ENCODE results near the gene FMN1.

FMN1 gene

DNA sequence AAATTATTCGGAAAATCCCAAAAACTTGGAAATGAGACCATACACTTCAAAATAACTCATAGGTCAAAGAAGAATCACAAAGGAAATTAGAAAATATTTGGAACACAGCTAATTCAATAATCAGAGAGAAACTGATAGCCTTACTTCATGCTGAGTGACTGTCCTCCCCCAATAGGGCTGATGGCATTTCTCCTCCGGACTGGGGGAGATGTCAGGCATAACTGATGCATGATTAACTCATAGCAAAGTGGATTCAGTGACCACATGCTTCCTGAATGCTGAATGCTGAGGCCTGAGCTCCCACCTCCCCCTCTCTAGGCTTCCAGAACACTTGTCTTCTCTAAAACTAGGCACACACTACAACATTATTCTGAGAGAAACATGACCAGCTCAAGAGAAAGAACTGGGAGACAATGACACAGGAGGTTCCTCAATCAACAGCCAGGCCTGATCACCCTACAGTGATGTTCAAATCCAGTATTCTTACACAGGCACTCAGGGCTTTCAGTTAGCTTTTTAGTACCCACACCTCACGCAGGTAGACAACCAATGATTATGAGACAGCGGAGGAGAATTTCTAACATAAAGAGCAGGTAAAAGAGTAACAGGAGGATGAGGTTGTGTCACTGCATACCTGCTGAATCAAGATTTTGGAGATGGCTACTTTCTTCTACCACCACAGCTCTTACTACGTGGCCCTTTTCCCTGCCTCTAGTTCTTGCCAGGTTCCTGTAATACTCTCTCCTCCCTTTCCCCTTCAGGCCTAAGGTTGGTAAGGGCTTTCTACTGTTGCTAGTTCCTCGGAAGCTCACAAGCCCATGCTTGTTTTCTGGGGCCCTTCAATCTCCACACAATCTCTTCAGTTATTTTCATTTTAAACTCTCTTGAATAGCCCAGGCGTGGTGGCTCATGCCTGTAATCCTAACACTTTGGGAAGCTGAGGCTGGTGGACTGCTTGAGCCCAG is 96.1 kb downstream of the FMN1 start:
- H3K9me3 ChIP-seq (ENCODE audit: control insufficient read depth in 1 of 2, low read length in 2 of 2): no peaks in the 10 kb centered on the region
- no peak overlapping the region for H3K4me3 ChIP-seq (ENCODE audit: low read depth in 1 of 2, low read length in 2 of 2)
- no peaks in the 10 kb centered on the region for H3K27me3 ChIP-seq (ENCODE audit: low read depth, low read length)
- H3K4me1 ChIP-seq (ENCODE audit: control insufficient read depth in 1 of 2, insufficient read depth in 2 of 2, low read length in 2 of 2): peaks cover 0 to 11% of the 10 kb centered on the region in 2 donors
- no peak overlapping the region for H3K27ac ChIP-seq (ENCODE audit: low read length)
- no peaks in the 10 kb centered on the region for H3K36me3 ChIP-seq (ENCODE audit: control insufficient read depth in 1 of 2, insufficient read depth in 2 of 2, low read length in 2 of 2)

DNA sequence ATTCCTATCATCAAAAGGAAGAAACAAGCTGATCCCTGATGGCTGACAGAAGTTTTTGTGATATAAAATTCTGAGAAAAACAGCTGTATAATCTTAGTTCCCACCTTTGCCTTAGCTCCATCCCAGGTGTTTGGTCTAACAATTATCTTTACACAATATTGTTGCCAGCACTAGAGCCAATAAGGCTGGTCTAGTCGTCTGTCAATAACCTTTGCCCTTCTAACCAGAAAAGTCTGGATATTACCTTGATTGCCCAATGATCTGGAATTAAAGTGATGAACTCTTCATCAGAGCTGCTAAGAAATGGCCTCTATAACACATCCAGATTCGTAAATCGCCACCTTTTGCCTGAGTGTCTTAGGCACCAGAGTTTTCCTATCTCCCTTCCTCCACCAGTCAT is 98.4 kb downstream of the FMN1 start:
- Histone ChIP-seq H3K27me3 (ENCODE audit: low read depth, low read length) (no peaks in the 10 kb centered on the region), H3K4me3 (ENCODE audit: low read depth in 1 of 2, low read length in 2 of 2) (no peak overlapping the region), H3K9me3 (ENCODE audit: control insufficient read depth in 1 of 2, low read length in 2 of 2) (no peaks in the 10 kb centered on the region), H3K36me3 (ENCODE audit: control insufficient read depth in 1 of 2, insufficient read depth in 2 of 2, low read length in 2 of 2) (no peaks in the 10 kb centered on the region), H3K27ac (ENCODE audit: low read length) (no peak overlapping the region), H3K4me1 (ENCODE audit: control insufficient read depth in 1 of 2, insufficient read depth in 2 of 2, low read length in 2 of 2) (peaks cover 0 to 11% of the 10 kb centered on the region in 2 donors)

DNA sequence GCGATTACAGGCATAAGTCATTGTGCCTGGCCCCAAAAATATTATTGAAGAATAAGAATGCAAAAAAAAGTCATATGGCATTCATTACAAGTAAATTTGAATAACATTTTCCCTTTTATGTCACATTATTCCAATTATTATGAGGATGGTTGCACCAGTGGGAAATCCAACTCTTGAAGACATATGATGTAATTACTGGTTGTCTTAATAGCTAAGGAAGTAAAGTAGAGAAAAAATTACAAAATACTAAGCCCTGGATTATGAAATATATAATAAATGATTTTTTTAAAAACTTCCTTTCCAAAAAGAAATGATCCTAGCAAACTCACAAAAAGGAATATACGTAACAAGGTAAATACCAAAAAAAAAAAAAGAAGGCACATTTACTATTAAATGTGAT is 98.9 kb downstream of the FMN1 start:
- H3K27ac ChIP-seq (ENCODE audit: low read length): no peak overlapping the region
- no peaks in the 10 kb centered on the region for H3K27me3 ChIP-seq (ENCODE audit: low read depth, low read length)
- no peaks in the 10 kb centered on the region for H3K36me3 ChIP-seq (ENCODE audit: control insufficient read depth in 1 of 2, insufficient read depth in 2 of 2, low read length in 2 of 2)
- H3K4me1 ChIP-seq (ENCODE audit: control insufficient read depth in 1 of 2, insufficient read depth in 2 of 2, low read length in 2 of 2): peaks cover 0 to 11% of the 10 kb centered on the region in 2 donors
- H3K9me3 ChIP-seq (ENCODE audit: control insufficient read depth in 1 of 2, low read length in 2 of 2): no peaks in the 10 kb centered on the region
- H3K4me3 ChIP-seq (ENCODE audit: low read depth in 1 of 2, low read length in 2 of 2): no peak overlapping the region

DNA sequence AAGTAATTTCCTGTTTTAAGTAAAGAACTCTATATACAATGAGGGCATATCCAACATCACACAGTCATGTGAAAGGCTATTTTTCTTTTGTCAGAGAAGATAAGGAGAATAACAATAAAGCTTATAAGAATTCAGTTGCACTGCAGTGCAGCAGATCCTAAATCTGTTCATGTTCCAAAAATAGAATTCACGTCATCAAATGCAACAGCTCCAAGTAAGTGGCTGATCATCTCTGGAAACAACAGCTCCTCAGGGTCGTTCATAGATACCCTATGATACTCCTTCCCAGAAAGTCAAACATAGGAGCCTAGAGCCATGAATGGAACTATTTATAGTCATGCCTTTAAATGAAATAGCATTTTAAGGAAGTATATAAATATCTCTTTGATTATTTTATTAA is 100.2 kb downstream of the FMN1 start:
- peaks cover 0 to 14% of the 10 kb centered on the region in 2 donors for H3K4me1 ChIP-seq (ENCODE audit: control insufficient read depth in 1 of 2, insufficient read depth in 2 of 2, low read length in 2 of 2)
- H3K36me3 ChIP-seq (ENCODE audit: control insufficient read depth in 1 of 2, insufficient read depth in 2 of 2, low read length in 2 of 2): no peaks in the 10 kb centered on the region
- H3K4me3 ChIP-seq (ENCODE audit: low read depth in 1 of 2, low read length in 2 of 2): no peak overlapping the region
- no peaks in the 10 kb centered on the region for H3K27me3 ChIP-seq (ENCODE audit: low read depth, low read length)
- no peaks in the 10 kb centered on the region for H3K9me3 ChIP-seq (ENCODE audit: control insufficient read depth in 1 of 2, low read length in 2 of 2)
- no peak overlapping the region for H3K27ac ChIP-seq (ENCODE audit: low read length)

DNA sequence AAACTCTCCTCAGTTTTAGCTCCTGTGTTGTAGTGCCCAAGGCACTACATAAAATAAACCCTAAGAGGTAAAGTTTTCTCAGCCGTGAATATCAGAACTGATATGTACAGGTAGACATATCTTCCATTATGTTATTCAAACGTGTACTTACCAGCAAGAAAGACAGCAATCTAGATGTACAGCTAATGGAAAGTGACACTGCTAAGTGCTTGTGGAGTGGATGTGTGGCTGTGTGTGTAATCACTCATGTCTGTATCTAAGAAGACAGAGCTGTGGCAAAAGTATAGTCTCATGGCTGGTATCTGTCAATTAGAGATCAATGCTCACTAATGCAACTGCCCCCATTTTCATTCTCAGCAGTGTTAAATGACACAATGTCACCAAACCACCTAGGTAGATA is 101.3 kb downstream of the FMN1 start:
- Histone ChIP-seq H3K36me3 (ENCODE audit: control insufficient read depth in 1 of 2, insufficient read depth in 2 of 2, low read length in 2 of 2) (no peaks in the 10 kb centered on the region), H3K27me3 (ENCODE audit: low read depth, low read length) (no peaks in the 10 kb centered on the region), H3K27ac (ENCODE audit: low read length) (no peak overlapping the region)

DNA sequence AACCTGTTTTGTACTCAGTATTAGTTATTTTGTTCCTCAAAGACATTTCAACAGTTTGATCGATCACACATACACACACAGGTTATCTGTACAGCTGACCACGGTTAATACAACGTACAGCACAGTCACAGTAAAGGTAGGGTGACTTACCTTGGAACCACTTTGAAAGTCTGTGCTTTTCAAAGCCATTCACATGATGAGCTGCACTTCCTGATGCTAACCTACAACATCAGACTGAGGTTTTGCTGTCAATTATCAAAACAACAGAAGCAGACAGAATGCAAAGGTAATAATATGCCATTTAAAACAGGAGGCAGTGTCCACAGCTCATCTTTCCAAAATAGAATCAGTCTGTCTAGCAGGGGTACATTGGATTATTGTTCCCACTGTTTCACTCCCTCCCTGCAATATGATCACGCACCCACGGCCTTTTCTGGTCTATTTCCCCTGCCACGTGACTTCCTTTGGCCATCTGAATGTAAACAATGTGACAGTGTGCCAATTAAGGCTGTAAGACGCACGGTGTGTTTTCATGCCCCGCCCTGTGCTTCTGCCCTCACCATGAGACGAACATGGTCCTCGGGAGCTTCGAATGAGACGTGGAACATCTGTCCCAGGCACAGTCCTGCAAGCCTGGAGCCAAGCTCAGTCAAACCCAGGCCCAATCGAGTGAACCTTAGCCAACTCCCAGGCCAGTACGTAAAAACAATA is 102.4 kb downstream of the FMN1 start:
- Histone ChIP-seq H3K36me3 (ENCODE audit: control insufficient read depth in 1 of 2, insufficient read depth in 2 of 2, low read length in 2 of 2) (no peaks in the 10 kb centered on the region), H3K4me3 (ENCODE audit: low read depth in 1 of 2, low read length in 2 of 2) (no peak overlapping the region), H3K4me1 (ENCODE audit: control insufficient read depth in 1 of 2, insufficient read depth in 2 of 2, low read length in 2 of 2) (peaks cover 0 to 14% of the 10 kb centered on the region in 2 donors), H3K27ac (ENCODE audit: low read length) (no peak overlapping the region), H3K9me3 (ENCODE audit: control insufficient read depth in 1 of 2, low read length in 2 of 2) (no peaks in the 10 kb centered on the region), H3K27me3 (ENCODE audit: low read depth, low read length) (no peaks in the 10 kb centered on the region)

More for the DNA sequence above, 101.3 kb downstream of the FMN1 start:
- Histone ChIP-seq H3K4me3 (ENCODE audit: low read depth in 1 of 2, low read length in 2 of 2) (no peak overlapping the region), H3K9me3 (ENCODE audit: control insufficient read depth in 1 of 2, low read length in 2 of 2) (no peaks in the 10 kb centered on the region), H3K4me1 (ENCODE audit: control insufficient read depth in 1 of 2, insufficient read depth in 2 of 2, low read length in 2 of 2) (peaks cover 0 to 14% of the 10 kb centered on the region in 2 donors)

DNA sequence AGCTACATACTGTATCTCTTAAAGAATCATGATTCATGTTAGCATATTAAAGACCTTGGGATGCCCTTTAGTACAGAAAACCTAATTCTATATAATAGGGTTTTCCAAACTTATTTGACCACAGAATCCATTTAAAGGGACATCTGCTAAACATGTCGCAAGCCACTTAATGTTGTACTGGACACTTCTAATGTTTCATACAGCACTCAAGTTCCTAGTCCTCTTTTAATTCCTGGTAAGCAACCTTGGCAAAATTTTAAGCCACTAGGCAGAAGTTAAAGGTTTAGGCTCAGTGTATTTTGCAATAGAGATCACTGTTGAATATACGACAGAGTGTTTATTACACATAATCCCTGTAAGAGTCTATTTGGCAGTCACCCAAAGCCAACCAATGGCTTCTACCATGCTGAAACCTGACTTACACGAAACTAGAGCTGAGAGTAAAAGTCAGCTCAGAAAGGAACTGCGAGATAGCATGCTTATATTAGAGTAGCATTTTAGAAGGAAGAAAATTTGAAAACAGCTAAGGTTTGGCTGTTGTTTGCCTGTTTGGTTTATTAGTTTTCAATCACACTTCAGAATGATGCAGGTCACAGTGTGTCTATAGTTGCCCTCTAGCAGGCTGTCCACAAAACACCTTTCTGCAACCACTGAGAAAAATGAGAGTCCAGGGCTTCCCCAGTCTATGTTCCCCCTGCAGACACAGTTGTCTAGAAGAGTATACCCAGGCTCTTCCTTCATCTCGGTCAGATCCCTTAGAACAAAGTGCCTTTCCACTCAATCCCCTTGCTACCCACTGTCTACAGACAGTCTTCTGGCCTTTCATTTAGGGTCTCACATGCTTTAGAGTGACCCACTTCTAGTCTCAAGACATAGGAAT is 104.4 kb downstream of the FMN1 start:
- Histone ChIP-seq H3K27me3 (ENCODE audit: low read depth, low read length) (no peaks in the 10 kb centered on the region), H3K36me3 (ENCODE audit: control insufficient read depth in 1 of 2, insufficient read depth in 2 of 2, low read length in 2 of 2) (no peaks in the 10 kb centered on the region), H3K4me1 (ENCODE audit: control insufficient read depth in 1 of 2, insufficient read depth in 2 of 2, low read length in 2 of 2) (peaks cover 0 to 14% of the 10 kb centered on the region in 2 donors), H3K4me3 (ENCODE audit: low read depth in 1 of 2, low read length in 2 of 2) (no peak overlapping the region), H3K9me3 (ENCODE audit: control insufficient read depth in 1 of 2, low read length in 2 of 2) (no peaks in the 10 kb centered on the region), H3K27ac (ENCODE audit: low read length) (no peak overlapping the region)

DNA sequence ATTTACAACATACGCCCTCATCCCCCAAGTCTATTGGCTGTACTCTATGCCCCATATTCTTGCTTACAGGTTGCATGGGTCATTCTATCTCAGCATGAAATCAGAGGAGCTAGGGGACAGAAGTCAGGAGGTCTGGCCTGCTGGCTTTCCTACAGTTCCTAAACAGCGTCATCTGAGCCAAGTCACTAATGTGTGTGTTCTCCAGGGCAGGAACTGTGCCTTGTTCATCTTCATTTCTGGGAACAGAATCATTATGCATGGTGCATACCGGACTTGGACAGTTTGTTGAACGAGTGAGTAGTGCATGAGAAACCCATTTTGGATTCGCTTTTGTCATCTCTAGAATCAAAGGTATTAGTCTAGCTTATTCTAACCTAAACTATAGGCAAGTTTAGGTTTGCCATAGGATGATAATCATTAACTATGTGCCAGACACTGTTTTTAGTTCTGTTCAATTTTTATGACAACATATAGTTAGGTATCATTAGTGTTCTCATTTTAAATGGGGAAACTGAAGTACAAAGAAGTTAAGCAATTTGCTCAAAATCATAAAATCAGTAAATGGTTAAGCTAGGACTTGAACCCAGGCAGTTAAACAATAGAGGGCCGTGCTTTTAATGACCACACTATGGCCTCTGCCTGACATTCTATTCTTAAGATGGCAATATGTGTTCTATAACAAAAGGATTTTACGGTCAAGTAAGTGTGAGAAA is 105.2 kb downstream of the FMN1 start:
- Histone ChIP-seq H3K4me1 (ENCODE audit: control insufficient read depth in 1 of 2, insufficient read depth in 2 of 2, low read length in 2 of 2) (peaks cover 0 to 13% of the 10 kb centered on the region in 2 donors), H3K27ac (ENCODE audit: low read length) (no peak overlapping the region), H3K27me3 (ENCODE audit: low read depth, low read length) (no peaks in the 10 kb centered on the region), H3K4me3 (ENCODE audit: low read depth in 1 of 2, low read length in 2 of 2) (no peak overlapping the region), H3K9me3 (ENCODE audit: control insufficient read depth in 1 of 2, low read length in 2 of 2) (no peaks in the 10 kb centered on the region), H3K36me3 (ENCODE audit: control insufficient read depth in 1 of 2, insufficient read depth in 2 of 2, low read length in 2 of 2) (no peaks in the 10 kb centered on the region)

DNA sequence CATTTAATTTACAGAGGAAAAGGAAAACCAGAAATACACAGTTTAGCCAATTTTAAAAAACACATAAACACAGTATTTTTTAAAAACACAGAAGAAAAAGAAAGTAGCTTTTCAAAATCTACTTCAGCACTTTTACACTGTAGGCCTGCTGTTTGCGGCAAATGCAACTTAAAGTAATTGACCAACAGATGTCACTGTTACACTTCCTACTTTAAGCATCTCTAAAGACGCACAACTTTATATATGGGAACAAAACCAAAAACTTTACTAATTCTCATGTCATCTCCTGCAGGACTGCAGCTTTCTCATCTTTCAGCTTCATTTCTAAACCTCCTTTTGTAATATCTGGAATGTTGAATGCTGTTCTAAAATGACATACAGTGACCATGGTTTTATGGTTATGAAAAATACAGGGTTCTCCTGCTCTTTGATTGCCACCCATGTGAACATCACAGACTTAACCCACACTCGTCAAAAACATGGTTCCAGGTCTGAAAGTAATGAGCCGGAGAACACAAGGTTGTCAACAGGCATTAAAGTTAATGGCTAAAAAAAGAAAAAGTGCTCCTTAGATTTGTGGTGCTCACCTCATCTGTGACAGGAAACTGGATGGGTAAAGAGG is 107.9 kb downstream of the FMN1 start:
- Histone ChIP-seq H3K27me3 (ENCODE audit: low read depth, low read length) (no peaks in the 10 kb centered on the region), H3K4me3 (ENCODE audit: low read depth in 1 of 2, low read length in 2 of 2) (no peak overlapping the region), H3K36me3 (ENCODE audit: control insufficient read depth in 1 of 2, insufficient read depth in 2 of 2, low read length in 2 of 2) (no peaks in the 10 kb centered on the region), H3K27ac (ENCODE audit: low read length) (no peak overlapping the region), H3K4me1 (ENCODE audit: control insufficient read depth in 1 of 2, insufficient read depth in 2 of 2, low read length in 2 of 2) (peaks cover 0 to 3% of the 10 kb centered on the region in 2 donors), H3K9me3 (ENCODE audit: control insufficient read depth in 1 of 2, low read length in 2 of 2) (no peaks in the 10 kb centered on the region)

DNA sequence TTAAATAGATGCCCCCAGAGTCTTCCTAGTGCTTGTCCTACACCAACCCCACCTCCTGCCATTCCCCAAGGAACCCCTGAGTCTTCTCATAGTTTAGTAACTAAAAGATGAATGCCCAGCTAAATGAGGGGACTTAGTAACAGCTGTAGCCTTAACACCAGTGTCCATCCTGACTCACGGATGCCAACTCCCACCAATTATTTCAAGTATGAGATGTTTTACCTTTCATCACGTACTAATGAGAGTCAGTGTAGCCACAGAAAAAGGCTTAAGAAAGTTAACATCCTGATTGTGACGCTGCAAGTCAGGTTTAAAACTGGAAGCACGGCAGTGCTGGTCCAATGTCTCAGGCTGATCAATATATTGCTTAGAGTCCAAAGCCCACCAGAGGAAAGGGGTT is 109.9 kb downstream of the FMN1 start:
- Histone ChIP-seq H3K27ac (ENCODE audit: low read length) (no peak overlapping the region), H3K9me3 (ENCODE audit: control insufficient read depth in 1 of 2, low read length in 2 of 2) (no peaks in the 10 kb centered on the region), H3K27me3 (ENCODE audit: low read depth, low read length) (no peaks in the 10 kb centered on the region), H3K36me3 (ENCODE audit: control insufficient read depth in 1 of 2, insufficient read depth in 2 of 2, low read length in 2 of 2) (no peaks in the 10 kb centered on the region), H3K4me3 (ENCODE audit: low read depth in 1 of 2, low read length in 2 of 2) (no peak overlapping the region), H3K4me1 (ENCODE audit: control insufficient read depth in 1 of 2, insufficient read depth in 2 of 2, low read length in 2 of 2) (no peaks in the 10 kb centered on the region)

All from muscle layer of duodenum (tissue), 2 donors.